ENCODE data around the gene NDNF.

Gene NDNF, protein sequence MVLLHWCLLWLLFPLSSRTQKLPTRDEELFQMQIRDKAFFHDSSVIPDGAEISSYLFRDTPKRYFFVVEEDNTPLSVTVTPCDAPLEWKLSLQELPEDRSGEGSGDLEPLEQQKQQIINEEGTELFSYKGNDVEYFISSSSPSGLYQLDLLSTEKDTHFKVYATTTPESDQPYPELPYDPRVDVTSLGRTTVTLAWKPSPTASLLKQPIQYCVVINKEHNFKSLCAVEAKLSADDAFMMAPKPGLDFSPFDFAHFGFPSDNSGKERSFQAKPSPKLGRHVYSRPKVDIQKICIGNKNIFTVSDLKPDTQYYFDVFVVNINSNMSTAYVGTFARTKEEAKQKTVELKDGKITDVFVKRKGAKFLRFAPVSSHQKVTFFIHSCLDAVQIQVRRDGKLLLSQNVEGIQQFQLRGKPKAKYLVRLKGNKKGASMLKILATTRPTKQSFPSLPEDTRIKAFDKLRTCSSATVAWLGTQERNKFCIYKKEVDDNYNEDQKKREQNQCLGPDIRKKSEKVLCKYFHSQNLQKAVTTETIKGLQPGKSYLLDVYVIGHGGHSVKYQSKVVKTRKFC

GRCh38 chr4:121072224-121073003 lies at the start of gene NDNF:
NDNF (minus strand) TSS chr4:121072535; CDS start chr4:121045837, 26,698 bp downstream.
- DNase-seq (ENCODE audit: low read depth) = no peak

DNA sequence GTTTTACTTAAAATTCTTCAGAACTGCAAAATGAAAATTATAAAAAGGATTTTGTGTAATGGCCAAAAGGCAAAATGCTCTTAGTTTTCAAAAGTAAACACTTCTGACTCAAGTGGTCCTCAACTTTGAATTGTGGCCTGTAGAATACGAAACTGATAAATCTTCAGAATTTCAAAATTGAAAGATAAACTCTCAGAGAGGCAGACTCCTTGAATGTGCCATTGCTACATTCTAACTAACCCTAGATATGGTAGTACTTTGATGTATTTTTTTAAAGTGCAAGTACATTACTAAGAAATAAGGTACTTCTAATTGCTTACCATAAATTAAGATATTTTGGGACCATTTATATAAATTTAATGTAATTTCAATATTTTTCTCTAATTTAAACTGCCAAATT lies 47.4 kb upstream of the NDNF start:
- DNase-seq (ENCODE audit: low read depth) = no peak

DNA sequence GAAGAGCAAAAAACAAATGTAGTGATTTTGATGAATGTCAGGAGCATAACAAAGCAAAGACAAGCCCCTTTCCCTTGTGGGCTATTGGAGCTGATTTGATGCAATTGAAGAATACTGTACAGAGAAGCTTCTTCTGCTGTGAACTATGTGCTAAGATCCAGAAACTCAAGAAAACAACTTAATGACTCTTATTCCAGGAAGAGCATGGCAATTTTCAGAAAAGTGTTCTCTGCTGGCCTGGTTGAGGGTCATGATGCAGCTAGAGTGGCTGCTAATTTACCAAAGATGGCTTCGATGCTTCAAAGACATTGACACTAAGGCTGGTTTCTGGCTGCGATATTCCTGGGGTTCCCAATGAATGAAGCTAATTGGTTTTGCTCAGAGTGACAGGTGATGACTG lies 46.0 kb upstream of the NDNF start:
- no peak for DNase-seq (ENCODE audit: low read depth)

GRCh38 chr4:121114756-121115155 lies 42.4 kb upstream of the NDNF start:
- DNase-seq (ENCODE audit: low read depth) = no peak

DNA sequence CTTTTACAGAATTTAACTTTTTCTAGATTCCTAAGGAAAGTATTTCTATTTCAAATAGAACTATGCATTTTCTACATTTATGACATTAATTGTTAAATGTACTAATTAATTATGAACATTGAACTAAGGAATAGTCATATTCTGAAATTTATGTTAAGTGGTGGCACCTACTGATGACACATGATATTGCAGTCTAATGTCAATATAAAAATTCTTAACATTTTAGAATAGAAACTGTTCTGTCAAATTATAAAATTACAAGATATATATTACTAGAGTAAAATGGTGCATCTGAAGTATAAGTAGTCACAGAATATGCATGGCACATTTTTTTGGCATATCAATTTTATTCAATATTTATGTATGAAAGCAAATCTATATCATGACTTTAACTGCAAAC lies 40.2 kb upstream of the NDNF start:
- no peak for DNase-seq (ENCODE audit: low read depth)

DNA sequence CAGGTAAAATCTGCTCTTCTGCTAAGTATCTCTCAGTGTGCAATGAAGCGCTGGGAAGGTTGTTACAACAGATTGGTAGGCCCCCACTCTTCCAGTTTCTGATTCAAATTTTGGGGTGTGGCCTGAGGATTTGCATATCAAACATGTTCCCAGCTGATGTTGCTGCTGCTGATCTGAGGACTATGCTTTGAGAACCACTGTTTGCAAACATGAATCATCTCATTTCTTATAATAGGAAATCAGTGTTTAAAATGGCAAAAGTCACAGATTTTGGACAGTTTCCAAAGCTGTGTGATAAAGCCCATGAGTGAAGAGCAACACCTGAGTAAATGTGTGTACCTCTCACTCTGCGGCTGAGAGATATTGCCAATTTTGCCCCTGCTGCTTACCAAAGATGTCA lies 36.2 kb upstream of the NDNF start:
- no peak for DNase-seq (ENCODE audit: low read depth)

DNA sequence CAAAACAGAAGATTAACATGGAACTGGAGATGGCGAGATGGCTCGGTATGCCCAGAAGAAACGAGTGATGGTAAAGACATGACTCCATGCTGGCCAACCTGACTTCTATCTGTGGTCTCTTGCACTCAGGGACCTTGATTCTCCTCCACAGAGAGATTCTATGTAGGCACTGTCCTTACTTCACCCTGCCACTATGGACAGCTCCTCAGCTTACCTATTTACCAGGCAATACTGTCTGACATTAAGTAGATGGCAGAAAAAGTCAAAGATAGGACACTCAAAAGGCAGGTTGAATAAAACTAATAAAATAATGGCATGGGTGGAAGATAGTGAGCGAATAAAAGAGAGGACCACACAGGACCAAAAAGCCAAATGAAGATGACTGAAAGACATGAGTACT lies 35.2 kb upstream of the NDNF start:
- no peak for DNase-seq (ENCODE audit: low read depth)

GRCh38 chr4:121100093-121100775 lies 27.9 kb upstream of the NDNF start:
- DNase-seq (ENCODE audit: low read depth) = no peak

- no peak for DNase-seq (ENCODE audit: low read depth)
Measured at GRCh38 chr4:121098266-121098665, 25.9 kb upstream of the NDNF start.

GRCh38 chr4:121096629-121097028 lies 24.3 kb upstream of the NDNF start:
- DNase-seq (ENCODE audit: low read depth) = no peak

GRCh38 chr4:121096191-121096590 lies 23.9 kb upstream of the NDNF start:
- DNase-seq (ENCODE audit: low read depth) = no peak

GRCh38 chr4:121094297-121094966 lies 22.1 kb upstream of the NDNF start:
- DNase-seq (ENCODE audit: low read depth) = no peak

GRCh38 chr4:121093261-121093660 lies 20.9 kb upstream of the NDNF start:
- DNase-seq (ENCODE audit: low read depth) = no peak

GRCh38 chr4:121091941-121092340 lies 19.6 kb upstream of the NDNF start:
- DNase-seq (ENCODE audit: low read depth) = no peak

DNA sequence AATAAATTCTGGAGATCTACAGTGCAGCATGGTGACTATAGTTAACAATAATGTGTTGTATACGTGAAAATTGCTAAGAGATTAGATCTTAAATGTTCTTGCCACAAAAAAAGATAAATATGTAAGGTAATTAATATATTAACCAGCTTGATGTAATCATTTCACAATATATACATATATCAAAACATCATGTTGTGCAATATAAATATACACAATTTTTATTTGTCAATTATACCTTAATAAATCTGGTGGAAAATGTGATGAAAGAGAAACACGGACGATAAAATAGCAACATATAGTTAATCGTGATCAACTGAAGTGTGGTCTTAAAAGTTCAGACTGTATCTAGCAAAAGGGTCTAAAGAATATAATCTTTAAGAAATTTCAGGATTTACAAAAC lies 16.5 kb upstream of the NDNF start:
- no peak for DNase-seq (ENCODE audit: low read depth)

DNA sequence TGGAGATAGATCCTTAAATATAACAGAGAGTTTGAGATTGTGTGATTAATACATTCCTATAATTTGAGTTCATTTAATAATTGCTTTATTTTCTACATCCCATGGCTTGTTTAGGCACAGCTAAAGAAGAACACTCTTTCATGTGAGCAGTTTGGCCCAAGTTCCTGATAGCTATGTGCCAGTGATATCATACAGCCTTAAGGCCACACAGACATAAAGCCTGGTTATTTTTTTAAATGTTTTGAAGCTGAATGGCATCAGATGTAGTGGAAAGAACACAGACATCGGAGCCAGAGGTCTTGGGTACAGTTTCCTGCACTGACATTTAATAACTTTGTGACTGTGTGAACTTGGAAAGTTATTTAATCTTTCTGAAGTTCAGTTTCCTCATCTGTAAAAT lies 7.0 kb upstream of the NDNF start:
- no peak for DNase-seq (ENCODE audit: low read depth)

GRCh38 chr4:121077496-121077895 lies 5.2 kb upstream of the NDNF start:
- no peak for DNase-seq (ENCODE audit: low read depth)

GRCh38 chr4:121076416-121076815 lies 4.1 kb upstream of the NDNF start:
- no peak for DNase-seq (ENCODE audit: low read depth)

DNA sequence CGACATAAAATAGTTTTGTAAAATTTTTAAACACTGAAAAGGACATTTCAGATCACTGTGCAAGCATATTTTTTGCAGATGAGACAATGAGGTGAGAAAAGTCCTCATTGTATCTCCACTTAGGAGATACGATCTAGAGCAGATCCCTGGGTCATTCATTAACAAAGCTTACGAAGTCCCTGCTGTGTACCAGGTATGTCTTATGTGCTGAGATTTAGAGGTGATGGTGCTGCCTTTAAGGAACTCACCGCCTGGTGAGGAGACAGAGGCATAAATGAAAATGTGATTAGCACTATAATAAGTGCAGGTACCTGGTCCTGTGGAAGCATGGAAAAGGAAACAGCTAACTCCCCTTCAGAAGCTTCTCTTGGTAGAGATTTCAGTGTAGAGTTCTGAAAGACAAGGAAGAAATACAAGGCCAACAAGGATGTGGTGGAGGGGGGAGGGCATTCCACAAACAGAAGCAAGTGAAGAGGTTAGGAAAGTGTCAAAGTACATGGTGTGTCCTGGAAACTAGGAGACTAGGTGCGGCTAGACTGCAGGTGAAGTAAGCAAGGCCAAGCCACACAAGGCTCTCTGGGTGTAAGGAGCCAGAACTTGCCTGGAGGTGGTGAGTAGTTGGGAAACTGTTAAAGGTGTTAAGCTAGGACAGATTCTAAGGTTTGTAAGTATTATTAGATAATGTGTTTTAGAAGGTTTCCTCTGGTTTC lies 1.5 kb upstream of the NDNF start:
- DNase-seq (ENCODE audit: low read depth) = no peak

- no peak for DNase-seq (ENCODE audit: low read depth)
Measured at GRCh38 chr4:121073004-121073435, 685 bp upstream of the NDNF start.

GRCh38 chr4:121071640-121072223 lies 603 bp downstream of the NDNF start:
- no peak for DNase-seq (ENCODE audit: low read depth)
